GM19328 (cell line): ENCODE measurements around the gene BAG5.

ENCODE experiments used
- ATAC-seq: cut with Tn5 transposase; IDR thresholded peaks from one replicate; pipeline ENCODE4 v1.9.1; 2021; ENCODE audit warnings: mild to moderate bottlenecking, moderate library complexity; ENCODE audit not compliant: unreplicated experiment

The BAG5 gene

DNA sequence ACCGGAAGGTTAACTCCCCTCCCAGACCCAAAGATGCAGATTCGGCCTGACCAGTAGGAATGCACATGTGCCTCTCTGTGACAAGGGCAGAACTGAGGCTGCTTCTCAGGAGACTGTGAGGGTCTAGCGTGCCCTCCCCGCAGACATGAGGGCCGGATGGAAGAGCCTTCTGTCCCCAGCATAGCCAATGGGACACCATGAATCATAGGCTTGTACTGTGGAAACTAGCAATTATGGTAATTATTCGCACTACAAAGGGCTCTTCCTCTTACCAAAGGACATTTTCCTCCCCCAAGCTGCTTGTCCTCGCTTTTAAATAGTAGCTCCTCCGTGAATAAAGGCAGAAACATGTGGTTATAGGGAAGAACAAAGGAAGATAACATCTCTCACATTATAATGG, 6.5 kb upstream of the BAG5 start:
- no peak for ATAC-seq

DNA sequence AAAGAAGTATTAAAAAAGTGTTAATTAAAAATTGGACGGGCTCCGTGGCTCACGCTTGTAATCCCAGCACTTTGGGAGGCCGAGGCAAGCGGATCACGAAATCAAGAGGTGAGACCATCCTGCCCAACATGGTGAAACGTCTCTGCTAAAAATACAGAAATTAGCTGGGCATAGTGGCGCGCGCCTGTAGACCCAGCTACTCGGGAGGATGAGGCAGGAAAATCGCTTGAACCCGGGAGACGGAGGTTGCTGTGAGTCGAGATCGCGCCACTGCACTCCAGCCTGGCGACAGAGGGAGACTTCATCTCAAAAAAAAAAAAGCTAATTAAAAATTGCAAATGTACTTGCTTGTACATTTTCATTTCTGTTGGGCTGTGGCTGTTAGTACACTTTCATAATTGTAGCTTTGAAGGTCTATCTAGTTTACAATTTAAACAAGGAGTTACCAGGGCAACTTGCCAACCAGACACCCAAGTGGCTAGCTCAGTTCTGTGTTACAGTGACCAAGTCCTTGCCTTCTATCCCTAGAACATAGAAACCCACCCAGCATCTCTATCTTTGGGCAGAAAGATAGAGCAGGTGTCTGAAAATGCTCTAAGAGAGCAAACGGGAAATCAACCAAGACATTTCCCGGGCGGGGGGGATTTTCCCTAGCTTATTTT, 1.5 kb upstream of the BAG5 start:
- ATAC-seq, result no peak

DNA sequence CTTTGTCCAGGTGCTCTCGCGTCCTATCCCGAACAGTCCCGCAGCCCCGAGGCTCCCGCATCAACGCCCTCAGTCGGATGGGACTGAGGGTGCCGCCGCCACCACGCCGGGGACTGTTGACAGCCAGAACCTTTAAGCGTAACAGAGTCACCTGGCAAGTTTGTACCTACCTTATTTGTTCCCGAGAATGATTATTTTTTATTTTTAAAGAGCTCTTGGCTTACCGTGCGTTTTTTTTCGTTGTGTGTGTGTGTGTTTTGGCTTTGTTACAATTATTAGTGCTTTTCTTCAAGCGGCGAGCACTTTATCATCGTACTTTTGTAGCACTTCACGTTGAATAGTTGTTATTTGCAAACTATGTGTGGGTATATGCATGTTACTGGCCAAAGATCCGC, 766 bp upstream of the BAG5 start:
- no peak for ATAC-seq

DNA sequence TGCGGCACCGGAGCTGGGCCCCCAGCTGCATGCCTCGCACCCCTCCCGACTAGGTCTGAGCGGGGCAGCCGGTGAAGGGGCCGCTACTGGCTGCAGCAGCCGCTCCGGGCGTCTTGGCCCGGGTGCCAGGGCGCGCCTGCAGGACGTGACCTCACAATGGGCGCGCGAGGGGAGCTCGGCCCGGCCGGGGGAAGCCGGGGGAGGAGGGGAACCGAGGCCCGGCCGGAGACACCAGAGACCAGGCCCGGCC, 353 bp downstream of the BAG5 start:
- peak; percentile 23 for ATAC-seq

DNA sequence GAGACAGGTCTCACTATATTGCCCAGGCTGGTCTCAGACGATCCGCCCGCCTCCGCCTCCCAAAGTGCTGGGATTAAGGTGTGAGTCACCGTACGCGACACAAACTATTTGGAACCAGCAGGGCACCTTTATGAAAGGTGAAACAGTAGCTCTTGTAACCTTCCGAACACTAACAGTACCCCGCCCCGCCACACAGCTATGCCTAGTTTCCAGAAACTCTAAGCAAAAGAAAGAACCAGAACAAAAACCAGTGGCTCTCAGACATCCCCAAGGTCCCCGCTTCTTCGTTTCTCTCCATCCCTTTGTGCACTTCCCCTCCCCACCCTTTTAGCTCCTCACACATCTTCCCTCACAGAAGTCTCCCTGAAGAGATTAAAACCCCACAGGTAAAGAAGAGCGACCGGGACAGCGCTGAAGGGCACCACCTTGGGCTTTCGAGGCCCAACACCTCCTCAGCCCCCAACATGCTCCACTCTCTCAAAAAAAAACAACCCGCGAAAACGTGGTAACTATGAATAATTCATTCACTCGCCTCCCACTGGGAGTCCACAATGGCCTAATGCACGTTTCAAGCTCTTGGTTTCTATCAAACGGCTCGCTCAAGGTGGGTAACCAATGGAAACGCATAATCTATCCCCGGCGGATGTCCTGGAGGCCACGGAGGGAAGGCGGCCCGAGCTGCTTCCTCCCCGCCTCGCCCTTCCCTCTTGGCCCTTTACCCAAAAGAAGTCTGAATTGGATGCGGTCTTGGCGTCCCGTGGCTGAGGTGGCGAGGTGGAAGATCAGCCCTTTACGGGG, 877 bp downstream of the BAG5 start:
- ATAC-seq, result peak; percentile 24

DNA sequence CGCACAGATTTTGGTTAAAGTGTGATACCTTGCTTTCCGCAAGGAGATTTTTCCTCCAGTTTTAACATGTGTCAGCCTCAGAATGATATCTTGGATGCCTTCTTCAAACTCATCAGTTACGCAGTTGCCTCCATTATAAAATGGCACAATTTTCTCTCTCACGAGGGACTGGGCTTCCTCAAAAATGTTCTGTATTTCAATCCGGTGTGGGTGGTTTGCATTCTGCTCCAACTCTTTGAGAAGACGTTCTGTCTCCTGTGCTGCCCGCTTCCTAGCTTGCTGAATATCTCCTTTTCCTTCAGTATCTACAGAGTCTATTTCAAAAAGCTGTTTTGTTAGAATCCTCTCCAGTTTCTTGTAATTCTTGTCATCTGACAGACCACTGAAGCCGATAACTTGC, 1.8 kb downstream of the BAG5 start:
- no peak for ATAC-seq

DNA sequence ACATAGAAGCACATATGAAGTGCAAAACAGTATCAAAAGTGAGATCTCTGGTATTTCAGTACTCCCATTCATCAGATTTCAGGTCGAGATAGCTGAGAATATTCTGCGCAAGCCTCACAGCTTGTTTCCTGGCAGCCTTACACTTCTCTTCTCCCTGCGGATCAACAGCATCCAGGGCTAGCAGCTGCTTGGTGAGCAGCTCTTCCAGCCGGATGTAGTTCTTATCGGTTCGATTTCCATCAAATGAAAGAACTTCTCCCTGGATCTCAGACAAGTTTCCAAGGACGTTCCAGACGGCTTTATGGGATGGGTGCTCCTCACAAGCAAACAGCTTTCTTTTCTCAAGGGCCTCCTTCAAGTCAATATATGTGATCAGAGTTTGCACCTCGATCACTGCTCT, 2.7 kb downstream of the BAG5 start:
- ATAC-seq, result no peak

DNA sequence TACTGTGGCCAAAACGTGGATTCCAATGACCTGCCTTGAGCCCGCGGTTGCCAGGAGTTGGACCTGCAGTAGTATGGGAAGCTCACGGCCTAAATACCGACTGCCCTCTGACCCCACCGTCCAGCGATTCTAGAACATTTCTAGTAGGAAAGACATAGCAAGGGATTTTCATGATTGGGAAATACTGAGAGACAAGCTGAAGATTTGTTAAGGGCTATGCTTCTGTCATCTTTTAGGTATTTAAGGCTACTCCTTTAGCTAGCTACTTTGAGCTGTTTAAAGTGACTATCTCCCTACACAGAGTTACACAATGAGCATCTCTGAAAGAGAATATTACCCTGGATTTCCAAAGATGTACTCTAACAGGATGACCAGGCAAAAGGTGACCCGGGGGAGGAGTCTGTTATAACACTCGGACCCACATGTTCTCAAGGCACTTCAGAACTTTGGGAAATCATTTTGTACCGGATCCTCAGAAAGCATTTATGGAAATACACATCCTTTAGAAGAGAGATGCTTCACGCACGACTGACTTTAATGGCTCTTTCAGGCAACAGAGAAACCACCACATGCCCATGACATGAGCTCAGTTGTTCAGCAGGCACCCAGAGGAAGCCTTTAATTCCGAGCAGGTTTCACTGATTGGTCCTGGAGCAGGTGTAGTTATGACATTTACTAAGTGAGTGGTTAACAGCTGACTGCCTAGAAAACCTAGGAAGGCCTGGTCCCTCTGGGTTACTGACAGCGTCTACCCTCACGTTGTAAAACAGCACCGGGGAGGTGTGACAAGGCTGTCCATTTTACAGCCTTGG, 4.2 kb downstream of the BAG5 start:
- ATAC-seq, result no peak

DNA sequence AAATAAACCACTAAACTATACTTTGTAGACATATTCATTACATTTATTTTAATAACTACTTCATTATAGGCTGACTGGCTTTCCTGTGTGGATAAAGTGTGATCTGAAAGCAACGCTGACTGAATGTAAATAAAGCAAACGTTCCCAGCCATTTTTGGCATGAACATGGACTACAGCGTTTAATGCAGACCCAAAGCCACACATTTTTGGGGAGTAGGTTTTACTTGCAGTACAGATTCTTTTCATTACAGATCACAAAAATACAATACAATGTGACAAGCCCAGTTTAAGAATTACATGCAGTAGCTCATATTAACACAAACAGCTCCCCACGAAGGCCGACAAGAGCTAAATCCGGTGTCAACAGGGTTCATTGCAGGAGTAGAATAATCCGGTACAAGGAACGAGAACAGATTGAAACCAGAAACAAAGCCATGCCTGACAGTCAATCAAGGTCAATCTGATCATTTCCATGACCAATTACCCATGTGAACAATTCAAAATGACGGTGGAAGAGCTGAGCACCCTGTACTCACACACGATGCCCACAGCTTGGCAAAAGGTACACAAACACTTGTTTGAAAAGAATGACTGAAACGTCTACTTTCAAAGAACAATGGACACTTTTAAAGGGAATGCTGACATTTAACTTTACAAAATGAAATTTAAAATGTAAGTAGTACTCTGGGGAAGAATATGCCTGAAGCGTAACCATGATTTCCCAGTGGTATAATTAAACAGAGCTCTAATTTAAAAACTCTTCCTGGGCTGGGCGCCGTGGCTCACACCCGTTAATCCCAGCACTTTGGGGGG, 5.3 kb downstream of the BAG5 start:
- no peak for ATAC-seq

DNA sequence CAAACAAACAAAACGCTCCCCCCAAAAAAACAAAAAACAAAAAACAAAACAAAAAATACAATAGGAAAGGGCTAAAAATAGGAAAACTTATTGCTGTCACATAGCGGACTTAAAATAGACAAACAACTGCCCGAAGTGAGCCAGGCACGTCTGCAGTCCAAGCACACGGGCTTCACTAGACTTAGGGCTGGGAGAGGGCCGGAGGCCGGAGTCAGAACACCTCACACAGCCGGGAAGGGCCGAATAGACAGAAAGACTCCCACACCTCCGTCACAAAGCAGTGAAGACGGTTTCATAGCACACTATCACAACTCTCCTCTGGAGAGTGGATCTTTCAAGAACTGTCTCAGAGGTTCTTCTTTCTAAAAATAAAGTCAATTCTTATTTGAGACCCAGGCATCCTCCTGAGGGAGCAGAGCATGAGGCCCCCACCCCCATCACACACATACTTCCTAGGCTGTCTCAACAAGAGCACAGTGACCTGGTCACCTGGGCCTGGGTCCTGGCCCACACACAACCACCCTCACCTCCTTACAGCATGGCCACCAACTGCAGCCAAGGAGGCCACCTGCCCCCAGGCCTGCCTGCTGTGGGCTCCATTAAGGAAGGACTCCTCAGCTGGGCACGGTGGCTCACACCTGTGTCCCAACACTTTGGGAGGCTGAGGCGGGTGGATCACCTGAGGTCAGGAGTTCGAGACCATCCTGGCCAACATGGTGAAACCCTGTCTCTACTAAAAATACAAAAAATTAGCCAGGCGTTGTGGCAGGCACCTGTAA, 6.7 kb downstream of the BAG5 start:
- ATAC-seq, result no peak

DNA sequence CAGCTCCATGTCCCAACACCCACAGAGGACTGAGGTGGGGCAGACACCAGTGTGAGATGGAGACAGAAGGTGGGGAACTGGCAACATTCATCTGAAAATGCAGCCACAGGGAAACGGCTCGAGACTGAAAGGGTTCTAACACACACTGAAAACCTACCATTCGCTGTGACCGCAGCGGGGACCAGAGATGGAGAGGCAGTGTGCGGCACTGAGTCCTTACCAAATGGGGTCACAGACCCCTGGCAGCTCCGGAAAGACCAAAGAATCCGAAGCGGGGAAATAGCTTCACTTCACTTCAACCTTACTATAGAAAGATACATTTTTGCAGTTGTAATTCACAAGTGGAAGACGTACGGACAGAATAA, 9.6 kb downstream of the BAG5 start:
- ATAC-seq, result no peak

DNA sequence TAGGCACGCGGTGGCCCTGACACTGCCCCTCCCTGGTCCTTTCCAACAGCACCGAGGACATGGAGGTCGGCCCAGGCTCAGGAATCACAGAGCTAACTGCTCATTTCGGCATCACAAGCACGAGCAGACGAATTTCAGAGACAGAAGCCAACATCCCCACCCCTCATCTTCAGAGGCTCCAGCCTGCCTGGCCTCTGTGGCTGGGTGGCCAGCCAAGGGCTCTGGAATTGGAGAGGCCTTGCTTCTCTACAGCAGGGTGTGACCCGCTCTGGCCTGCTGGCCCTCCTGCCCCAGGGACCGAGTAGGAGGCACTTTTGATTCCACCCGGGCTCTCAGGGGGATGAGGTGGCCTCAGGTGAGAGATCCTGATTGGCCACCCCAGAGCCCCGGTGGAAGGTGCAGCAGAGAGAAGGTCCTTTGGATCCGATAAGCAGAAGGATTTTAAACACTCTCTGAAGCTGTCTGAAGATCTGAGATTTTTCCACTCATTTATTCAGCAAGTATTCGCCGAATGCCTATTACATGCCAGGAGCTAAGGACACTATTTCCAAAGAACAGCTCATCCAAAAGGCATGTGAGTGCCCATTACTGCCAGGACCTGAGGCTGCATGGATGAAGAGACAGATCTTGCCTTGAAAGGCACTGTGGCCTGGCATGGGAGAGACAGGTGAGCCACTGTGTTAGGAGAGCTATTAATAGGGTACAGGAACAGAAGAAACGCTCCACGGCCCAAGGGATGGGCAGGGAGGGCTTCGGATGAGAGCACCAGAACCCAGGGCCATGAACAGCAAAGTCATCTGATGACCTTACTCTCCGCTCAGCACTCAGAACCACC, 10.2 kb downstream of the BAG5 start:
- no peak for ATAC-seq

DNA sequence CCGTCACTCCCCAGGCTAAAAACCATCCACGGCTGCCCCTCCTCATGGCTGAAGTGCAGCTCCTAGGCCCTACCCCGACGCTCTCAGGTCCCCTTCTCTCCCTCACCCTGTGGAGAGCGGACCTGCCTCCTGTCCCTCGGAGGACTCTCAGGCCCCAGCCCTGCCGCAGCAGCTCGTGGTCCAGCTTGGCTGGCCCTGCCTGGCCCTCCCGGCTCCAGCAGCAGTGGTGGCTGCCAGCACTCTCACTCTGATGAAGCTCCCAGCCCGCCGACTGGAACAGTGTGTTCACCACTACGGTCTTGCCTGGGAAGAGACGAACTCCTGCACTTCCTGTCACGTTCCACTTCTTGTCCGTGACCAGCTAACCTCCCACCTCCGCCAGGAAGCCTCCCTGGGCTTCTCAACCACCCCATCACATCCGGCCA, 11.1 kb downstream of the BAG5 start:
- ATAC-seq, result no peak

DNA sequence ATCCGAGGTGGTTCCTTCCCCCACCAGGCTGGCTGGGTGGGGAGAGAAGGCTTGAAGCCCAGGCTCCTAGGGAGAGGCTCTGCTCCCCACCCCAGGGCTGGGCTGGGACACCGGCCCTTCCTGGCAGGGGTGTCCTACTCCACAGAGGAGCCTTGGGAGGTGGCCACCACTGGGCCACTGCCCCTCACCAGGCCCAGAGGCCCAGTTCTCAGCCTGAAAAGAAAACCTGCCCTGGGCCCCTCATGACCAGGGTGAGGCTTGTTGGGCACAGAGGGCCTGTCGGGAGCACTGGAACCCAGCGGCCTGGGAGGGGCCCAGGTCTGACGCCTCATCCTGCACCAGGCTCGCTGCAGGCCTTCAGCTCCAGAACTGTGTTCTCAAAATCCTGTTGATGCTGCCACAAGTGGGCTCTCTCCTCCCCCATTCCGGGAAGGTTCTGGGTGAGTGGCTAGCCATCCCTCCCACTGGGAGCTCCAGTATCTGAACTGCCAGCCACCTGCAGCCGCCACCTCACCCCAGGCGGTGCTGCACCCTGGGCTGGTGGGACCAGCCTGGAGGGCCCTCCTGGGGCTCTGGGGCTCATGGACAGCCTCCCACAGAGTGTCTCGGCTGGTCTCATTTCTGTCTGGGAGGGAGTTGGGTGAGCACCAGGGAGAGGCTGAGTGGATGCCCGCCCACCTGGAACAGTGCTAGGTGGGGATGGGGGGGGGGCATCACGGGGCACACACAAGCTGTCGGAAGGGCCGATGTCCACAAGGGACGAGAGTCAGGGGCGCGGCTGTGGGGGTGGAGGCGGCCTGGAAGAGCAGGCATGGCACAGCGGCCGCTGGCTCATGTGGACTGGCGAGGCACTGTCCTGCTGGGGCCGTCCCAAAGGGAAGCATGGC, 11.8 kb downstream of the BAG5 start:
- ATAC-seq, result no peak

DNA sequence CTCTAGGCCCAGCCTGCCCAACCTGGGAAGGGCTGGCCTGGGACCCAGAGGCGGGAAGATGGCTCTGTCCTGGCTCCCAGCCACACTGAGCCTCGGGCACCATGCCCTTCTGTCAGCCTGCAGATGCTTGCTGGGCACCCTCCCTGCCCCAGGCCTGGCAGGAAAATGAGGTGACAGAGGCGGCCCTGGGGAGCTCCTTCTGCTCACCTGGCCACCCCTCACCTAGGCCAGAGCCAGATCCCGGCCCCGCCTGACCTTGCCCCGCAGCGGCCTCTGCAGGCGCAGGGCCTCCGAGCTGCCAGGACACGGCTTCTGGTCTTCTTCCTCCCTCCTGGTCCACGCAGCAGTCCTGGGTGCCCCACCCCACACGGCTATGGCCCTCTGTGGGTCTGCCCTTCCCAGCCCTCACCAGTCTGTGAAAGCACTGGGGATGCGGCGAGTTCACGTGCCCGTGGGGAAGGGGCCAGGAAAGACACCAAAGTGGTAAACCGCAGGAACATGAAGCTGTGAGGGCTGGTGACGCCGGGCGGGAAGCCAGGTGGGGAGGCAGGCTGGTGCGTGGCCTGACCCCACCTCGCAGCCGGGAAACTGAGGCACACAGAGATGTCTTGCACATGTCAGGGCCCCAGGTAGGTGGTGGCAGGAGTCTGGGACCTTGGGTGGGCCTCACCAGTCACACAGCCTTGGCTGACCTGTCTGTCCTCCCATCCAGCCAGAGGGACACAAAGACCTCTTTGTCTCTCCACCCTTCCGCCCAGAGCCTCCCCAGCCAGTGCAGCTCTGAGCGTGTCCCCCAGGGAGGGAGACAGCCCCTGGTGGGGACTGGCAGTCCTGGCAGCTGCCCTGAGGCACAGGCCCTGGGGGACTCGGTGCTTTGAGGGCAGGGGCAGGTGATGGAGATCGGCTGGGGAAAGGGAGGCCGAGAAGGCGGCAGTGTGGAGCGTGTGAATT, 12.8 kb downstream of the BAG5 start:
- ATAC-seq, result no peak

DNA sequence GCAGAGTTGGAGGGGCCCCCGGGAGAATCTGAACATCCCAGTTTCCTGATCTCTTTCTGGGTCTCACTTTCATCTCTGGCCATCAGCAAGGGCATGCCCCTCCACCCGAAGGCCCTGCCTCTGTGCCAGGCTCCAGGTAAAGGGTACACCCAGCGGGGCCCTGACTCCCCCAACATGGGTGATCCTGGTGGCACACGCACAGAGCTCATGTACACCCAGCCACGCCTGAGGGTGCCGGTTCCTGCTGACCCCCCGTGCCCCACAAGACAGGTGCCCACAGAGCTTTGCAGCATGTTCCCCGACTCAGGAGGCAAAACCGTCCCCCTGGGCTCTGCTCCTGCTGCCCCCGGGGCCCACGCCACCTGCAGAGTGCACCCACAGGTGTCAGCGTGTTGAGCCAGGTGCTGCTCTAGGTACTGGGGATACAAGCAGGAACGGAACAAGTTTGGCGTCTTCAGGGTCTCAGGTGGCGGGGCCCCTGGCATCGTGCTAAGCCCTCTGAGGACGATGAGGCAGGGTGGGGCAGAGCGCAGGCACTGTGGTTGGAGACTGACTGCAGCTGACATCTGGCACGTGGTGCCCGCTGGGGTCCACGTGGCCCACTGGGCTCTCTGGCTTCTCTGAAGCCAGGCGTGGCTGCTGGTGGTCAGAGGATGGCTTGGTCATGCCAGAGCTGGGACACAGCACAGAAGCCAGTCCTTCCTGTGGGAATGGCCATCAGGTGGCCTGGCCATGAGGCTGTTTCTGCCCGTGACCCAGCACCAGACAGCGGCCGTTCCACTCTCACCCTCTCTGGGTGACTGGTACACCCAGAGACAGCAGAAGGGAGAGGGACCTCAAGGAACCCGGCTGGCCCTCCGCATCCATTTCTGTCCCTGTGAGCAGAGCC, 13.8 kb downstream of the BAG5 start:
- no peak for ATAC-seq
